Uterus (tissue), 2 donors: ENCODE results near the gene ARHGEF11.

Experiments used
- CTCF ChIP-seq, 4 experiments: fragments of 200-600 bp in 2 of 4; fragments of 450-650 bp in 2 of 4; sonication (generic) in 2 of 4; IDR thresholded peaks; one replicate each; pipeline ENCODE4 v1.5.1; 2016 to 2019; ENCODE audit warnings: antibody characterized with exemption in 4 of 4, mild to moderate bottlenecking in 2 of 4, moderate library complexity in 1 of 4
- POLR2A ChIP-seq, 2 donors: fragments of 450-650 bp; IDR thresholded peaks; one replicate each; pipeline ENCODE4 v1.6.1; 2016; ENCODE audit warnings: antibody characterized with exemption in 2 of 2, mild to moderate bottlenecking in 1 of 2, moderate library complexity in 1 of 2

DNA sequence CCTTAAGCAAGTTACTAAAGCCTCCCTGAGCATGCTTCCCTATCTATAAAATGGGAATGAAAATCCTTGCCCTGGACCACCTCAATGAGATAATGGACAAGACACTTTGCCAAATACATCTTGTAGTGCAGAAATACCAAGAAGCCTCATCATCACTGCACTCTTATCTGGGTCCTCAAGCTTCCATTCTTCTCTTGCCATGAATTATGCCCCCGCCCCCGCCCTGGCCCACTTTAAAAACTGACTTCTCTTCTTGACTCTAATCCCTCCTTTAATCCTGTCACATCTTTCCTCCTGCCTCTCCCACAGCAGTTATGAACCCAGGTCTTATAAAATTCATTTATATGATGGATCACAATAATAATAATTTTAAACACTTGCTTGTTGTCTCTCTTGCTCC is 14.8 kb downstream of the ARHGEF11 start:
- TF ChIP-seq CTCF (IDR thresholded peaks at IDR 0.05): no peak
- TF ChIP-seq POLR2A (IDR thresholded peaks at IDR 0.05): no peak
